Caco-2 (cell line): Measurements from ENCODE around the gene RUSC2. TPM values are rescaled to one million over a fixed set of nuclear protein-coding genes. Genes with fewer than 3 reads are reported as not detected.
"Not testable (repeated sequence)": the region's sequence is repeated elsewhere in the genome, so short reads cannot be mapped to it uniquely, and the experiment has no call there.

Experiments used
- BruUV-seq: library from RNA; stranded (reverse); fragments of 400-500 nt; replicated peaks from 2 replicates; lab custom pipeline; 2021; lab: Mats Ljungman, UMichigan
- CTCF ChIA-PET: fragments of 300-600 bp; sonication (Branson Sonifier 250); formaldehyde crosslinking; loops from one replicate; lab custom pipeline; 2022; ENCODE audit warnings: antibody characterized with exemption; lab: Charles Lee
- POLR2A ChIA-PET: fragments of 300-600 bp; sonication (Branson Sonifier 250); formaldehyde crosslinking; loops from one replicate; lab custom pipeline; 2022; ENCODE audit warnings: antibody characterized with exemption; lab: Charles Lee
- DNase-seq, 2 experiments: peaks; one replicate each; pipeline versions ENCODE4 v3.0.0 to v3.0.0-alpha.2; 2020 to 2022
- H3K27me3 ChIP-seq: replicated peaks from 2 replicates; pipeline ENCODE4 v1.6.0; 2011; ENCODE audit warnings: low read length; ENCODE audit not compliant: control insufficient read depth, insufficient read depth
- H3K36me3 ChIP-seq: 2 replicates; pipeline ENCODE4 v1.5.1; 2011; ENCODE audit warnings: low read length; ENCODE audit not compliant: control insufficient read depth, insufficient read depth
- H3K4me1 ChIP-seq: fragments of 250-450 bp; sonication (Bioruptor Pico); 2 replicates; pipeline ENCODE4 v1.5.1; 2020; ENCODE audit warnings: mild to moderate bottlenecking
- H3K4me3 ChIP-seq: 2 replicates; pipeline ENCODE4 v1.5.1; 2011; ENCODE audit warnings: low read depth, mild to moderate bottlenecking, control low read depth, low read length
- H3K9me3 ChIP-seq: fragments of 250-450 bp; sonication (Bioruptor Pico); 2 replicates; pipeline ENCODE4 v1.5.1; 2020; ENCODE audit warnings: mild to moderate bottlenecking, moderate library complexity
- H3K27ac Mint-ChIP-seq: one replicate; pipeline ENCODE4 v1.8.0; 2022; ENCODE audit warnings: mixed read lengths; ENCODE audit not compliant: unreplicated experiment
- H3K27me3 Mint-ChIP-seq: one replicate; pipeline ENCODE4 v1.8.0; 2022; ENCODE audit warnings: mixed read lengths; ENCODE audit not compliant: insufficient read depth, unreplicated experiment
- H3K36me3 Mint-ChIP-seq: one replicate; pipeline ENCODE4 v1.8.0; 2022; ENCODE audit warnings: mild to moderate bottlenecking, mixed read lengths; ENCODE audit not compliant: insufficient read depth, unreplicated experiment
- H3K4me1 Mint-ChIP-seq: one replicate; pipeline ENCODE4 v1.8.0; 2022; ENCODE audit warnings: low read depth, mixed read lengths; ENCODE audit not compliant: unreplicated experiment
- H3K4me3 Mint-ChIP-seq: one replicate; pipeline ENCODE4 v1.8.0; 2022; ENCODE audit warnings: mild to moderate bottlenecking, moderate library complexity, mixed read lengths; ENCODE audit not compliant: unreplicated experiment
- H3K9me3 Mint-ChIP-seq: one replicate; pipeline ENCODE4 v1.8.0; 2022; ENCODE audit warnings: mixed read lengths; ENCODE audit not compliant: unreplicated experiment
- intact Hi-C: fragments of 100-400 bp; cut with micrococcal nuclease; formaldehyde crosslinking; loops from one replicate; pipeline ENCODE4 v1.10.0; 2022; ENCODE audit not compliant: unreplicated experiment
- total RNA-seq: library from RNA; stranded (reverse); gene quantifications from 2 replicates; pipeline ENCODE4 v1.2.3, GENCODE V29; 2022
- TF ChIP-seq, protein P1 (sequence below), 2 experiments: fragments of 200-600 bp in 1 of 2; IDR thresholded peaks; 1 replicate in 1 of 2; 2 replicates in 1 of 2; pipeline versions ENCODE4 v1.5.1 to v1.8.0; 2011 to 2022; ENCODE audit warnings: antibody characterized with exemption in 1 of 2, control low read depth in 1 of 2, inconsistent platforms in 1 of 2, low read depth in 1 of 2, low read length in 1 of 2, mild to moderate bottlenecking in 1 of 2, moderate library complexity in 1 of 2; ENCODE audit not compliant: insufficient read depth in 1 of 2, severe bottlenecking in 1 of 2, unreplicated experiment in 1 of 2

The RUSC2 gene
- total RNA-seq, 1 experiment from 2014 or later: 13.0 TPM

DNA sequence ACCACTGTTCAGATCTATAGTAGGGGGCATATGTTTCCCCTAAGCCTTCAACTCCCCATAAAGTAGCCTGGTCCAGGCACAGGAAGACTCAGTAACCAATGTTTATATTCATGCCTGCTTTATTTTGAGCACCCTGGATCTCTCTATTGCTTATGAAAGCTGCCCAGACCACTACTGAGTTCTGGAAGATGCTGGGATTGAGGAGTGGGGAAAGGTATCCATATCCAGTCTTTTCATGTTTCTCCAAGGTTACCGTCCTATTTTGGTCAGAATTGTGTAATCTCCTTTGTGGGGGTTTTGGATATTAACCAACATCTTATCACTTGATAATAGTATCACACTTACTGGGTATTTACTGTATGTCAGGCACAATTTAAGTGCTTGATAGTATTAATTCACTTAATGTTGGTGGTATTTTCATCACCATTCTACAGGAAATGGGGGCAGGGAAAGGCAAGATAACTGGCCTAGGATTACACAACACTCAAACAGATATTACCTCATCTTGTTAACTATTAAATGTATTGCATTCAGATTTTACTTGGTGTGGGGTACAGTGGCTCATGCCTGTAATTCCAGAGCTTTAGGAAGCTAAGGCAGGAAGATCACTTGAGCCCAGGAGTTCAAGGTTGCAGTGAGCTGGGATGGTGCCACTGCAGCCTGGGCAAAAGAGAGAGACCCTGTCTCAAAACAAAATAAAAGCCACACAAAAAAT, 36.3 kb downstream of the RUSC2 start:
- intact Hi-C loops: no loop called here
- Mint-ChIP-seq H3K27ac (no peak overlapping the region), H3K36me3 (peaks cover 3% of the 10 kb centered on the region), H3K4me3 (no peak overlapping the region), H3K4me1 (peaks cover 16% of the 10 kb centered on the region), H3K27me3 (no peaks in the 10 kb centered on the region), H3K9me3 (no peaks in the 10 kb centered on the region)
- BruUV-seq: no TSS peak
- Histone ChIP-seq H3K4me3 (no peak overlapping the region), H3K9me3 (no peaks in the 10 kb centered on the region), H3K4me1 (peaks cover 13% of the 10 kb centered on the region), H3K36me3 (no peaks in the 10 kb centered on the region), H3K27me3 (no peaks in the 10 kb centered on the region)
- TF ChIP-seq, protein P1, sequence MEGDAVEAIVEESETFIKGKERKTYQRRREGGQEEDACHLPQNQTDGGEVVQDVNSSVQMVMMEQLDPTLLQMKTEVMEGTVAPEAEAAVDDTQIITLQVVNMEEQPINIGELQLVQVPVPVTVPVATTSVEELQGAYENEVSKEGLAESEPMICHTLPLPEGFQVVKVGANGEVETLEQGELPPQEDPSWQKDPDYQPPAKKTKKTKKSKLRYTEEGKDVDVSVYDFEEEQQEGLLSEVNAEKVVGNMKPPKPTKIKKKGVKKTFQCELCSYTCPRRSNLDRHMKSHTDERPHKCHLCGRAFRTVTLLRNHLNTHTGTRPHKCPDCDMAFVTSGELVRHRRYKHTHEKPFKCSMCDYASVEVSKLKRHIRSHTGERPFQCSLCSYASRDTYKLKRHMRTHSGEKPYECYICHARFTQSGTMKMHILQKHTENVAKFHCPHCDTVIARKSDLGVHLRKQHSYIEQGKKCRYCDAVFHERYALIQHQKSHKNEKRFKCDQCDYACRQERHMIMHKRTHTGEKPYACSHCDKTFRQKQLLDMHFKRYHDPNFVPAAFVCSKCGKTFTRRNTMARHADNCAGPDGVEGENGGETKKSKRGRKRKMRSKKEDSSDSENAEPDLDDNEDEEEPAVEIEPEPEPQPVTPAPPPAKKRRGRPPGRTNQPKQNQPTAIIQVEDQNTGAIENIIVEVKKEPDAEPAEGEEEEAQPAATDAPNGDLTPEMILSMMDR (IDR thresholded peaks at IDR 0.05; ENCODE audit: insufficient read depth in 1 of 2, low read depth in 1 of 2, low read length in 1 of 2, severe bottlenecking in 1 of 2, unreplicated experiment in 1 of 2): no peak
- POLR2A ChIA-PET: interaction anchor here (0.7 to 1.2 kb wide), 2 partner anchors 8 to 755 kb away, joined by 3 to 5 read pairs; no protein-coding TSS in a partner anchor
- CTCF ChIA-PET: interaction anchor here (0.6 kb wide), 1 partner anchor 591 kb away, joined by 3 read pairs; no protein-coding TSS in a partner anchor
- DNase-seq: no peak

DNA sequence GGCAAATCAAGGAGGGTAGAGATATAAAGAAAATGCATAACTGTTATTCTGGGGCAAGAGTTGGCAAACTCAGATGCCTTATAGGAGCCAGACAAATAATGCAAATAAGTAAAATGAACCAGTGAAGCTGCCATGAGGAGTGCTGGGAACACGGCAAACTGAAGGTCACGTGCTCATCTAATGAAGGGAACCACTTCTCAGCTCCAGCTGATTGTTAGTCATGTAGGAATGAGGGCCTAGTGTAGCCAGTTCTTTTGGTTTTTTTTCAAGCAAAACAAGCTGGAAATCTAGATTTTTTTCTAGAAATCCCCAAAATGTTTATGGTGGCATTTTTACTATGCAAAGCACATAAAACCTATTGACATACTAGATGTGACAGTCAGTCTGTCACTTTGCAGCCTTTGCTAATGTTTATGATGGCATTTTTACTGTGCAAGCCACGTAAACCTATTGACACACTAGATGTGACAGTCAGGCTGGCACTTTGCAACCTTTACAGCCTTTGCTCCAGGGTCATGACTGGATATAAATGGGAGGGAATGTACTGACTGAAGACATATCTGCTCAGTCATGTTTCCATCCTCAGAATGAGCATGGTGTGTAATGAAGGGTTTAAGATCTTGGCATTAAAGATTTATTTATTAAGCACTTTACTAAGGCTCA, 39.4 kb downstream of the RUSC2 start:
- Mint-ChIP-seq H3K27me3 (no peaks in the 10 kb centered on the region), H3K4me1 (peaks cover 19% of the 10 kb centered on the region), H3K9me3 (peaks cover 8% of the 10 kb centered on the region), H3K36me3 (peaks cover 6% of the 10 kb centered on the region), H3K27ac (no peak overlapping the region), H3K4me3 (no peak overlapping the region)
- Histone ChIP-seq H3K36me3 (no peaks in the 10 kb centered on the region), H3K9me3 (no peaks in the 10 kb centered on the region), H3K27me3 (no peaks in the 10 kb centered on the region), H3K4me3 (no peak overlapping the region), H3K4me1 (peaks cover 10% of the 10 kb centered on the region)
- DNase-seq: no peak
- TF ChIP-seq, protein P1 (IDR thresholded peaks at IDR 0.05; ENCODE audit: insufficient read depth in 1 of 2, low read depth in 1 of 2, low read length in 1 of 2, severe bottlenecking in 1 of 2, unreplicated experiment in 1 of 2): no peak
- ChIA-PET POLR2A (no interaction called here), CTCF (interaction anchor here (0.8 to 1.8 kb wide), 2 partner anchors 18 to 24 kb away, joined by 3 to 4 read pairs; no protein-coding TSS in a partner anchor)
- intact Hi-C loops: no loop called here
- BruUV-seq: no TSS peak

DNA sequence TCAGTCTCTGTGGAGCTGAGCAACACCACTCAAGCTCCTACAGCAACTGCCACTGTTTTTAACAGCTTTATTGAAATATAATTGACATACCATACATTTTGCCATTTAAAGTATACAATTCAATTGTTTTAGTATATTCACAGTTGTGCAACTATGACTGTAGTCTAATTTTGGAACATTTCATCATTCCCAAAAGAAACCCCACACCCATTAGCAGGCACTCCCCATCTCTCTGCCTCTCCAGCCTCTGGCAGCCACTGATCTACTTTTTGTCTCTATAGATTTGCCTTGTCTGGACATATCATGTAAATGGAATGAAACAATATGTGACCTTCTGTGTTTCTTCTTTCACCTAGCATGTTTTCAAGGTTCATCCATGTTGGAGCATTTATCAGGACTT, 43.5 kb downstream of the RUSC2 start:
- intact Hi-C loops: no loop called here
- ChIA-PET POLR2A (interaction anchor here (0.5 kb wide), 1 partner anchor 552 kb away, joined by 4 read pairs; no protein-coding TSS in a partner anchor), CTCF (no interaction called here)
- Histone ChIP-seq H3K4me1 (no peaks in the 10 kb centered on the region), H3K4me3 (no peak overlapping the region), H3K9me3 (no peaks in the 10 kb centered on the region), H3K36me3 (no peaks in the 10 kb centered on the region), H3K27me3 (no peaks in the 10 kb centered on the region)
- peaks cover 7% of the 10 kb centered on the region for H3K36me3 Mint-ChIP-seq
- no peaks in the 10 kb centered on the region for H3K27me3 Mint-ChIP-seq
- H3K27ac Mint-ChIP-seq: no peak overlapping the region
- TF ChIP-seq, protein P1 (IDR thresholded peaks at IDR 0.05; ENCODE audit: insufficient read depth in 1 of 2, low read depth in 1 of 2, low read length in 1 of 2, severe bottlenecking in 1 of 2, unreplicated experiment in 1 of 2): no peak
- DNase-seq: no peak
- peaks cover 8% of the 10 kb centered on the region for H3K9me3 Mint-ChIP-seq
- peaks cover 6% of the 10 kb centered on the region for H3K4me1 Mint-ChIP-seq
- no peak overlapping the region for H3K4me3 Mint-ChIP-seq
- no TSS peak for BruUV-seq

DNA sequence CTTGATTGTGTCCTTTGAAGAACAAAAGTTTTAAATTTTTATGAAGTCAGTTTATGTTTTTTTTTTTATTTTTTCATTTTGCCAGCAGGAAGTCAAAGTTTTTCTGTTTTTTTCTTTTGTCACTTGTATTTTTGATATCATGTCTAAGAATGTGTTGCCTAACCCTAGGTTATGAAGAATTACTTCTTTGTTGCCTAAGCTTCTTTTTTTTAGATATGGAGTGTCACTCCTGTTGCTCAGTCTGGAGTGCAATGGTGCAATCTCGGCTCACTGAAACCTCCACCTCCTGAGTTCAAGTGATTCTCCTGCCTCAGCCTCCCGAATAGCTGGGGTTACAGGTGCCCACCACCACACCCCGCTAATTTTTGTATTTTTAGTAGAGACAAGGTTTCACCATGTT, 45.0 kb downstream of the RUSC2 start:
- H3K36me3 Mint-ChIP-seq, H3K27me3 Mint-ChIP-seq, BruUV-seq, H3K27me3 ChIP-seq, H3K4me3 Mint-ChIP-seq, DNase-seq, H3K36me3 ChIP-seq, H3K9me3 ChIP-seq, intact Hi-C loops, H3K4me1 ChIP-seq, H3K27ac Mint-ChIP-seq, H3K4me3 ChIP-seq, H3K9me3 Mint-ChIP-seq, H3K4me1 Mint-ChIP-seq: not testable (repeated sequence)
- POLR2A ChIA-PET: interaction anchor here (0.6 kb wide), 1 partner anchor 227 kb away, joined by 4 read pairs; no protein-coding TSS in a partner anchor
- CTCF ChIA-PET: interaction anchor here (0.7 kb wide), 1 partner anchor 90 kb away, joined by 3 read pairs; no protein-coding TSS in a partner anchor
